Mammary epithelial cell (primary cell): Measurements from ENCODE around the gene CARD16.

Source experiments
- CTCF ChIP-seq, 2 donors: IDR thresholded peaks in 1 of 2; conservative IDR thresholded peaks in 1 of 2; 2 replicates each; pipeline ENCODE4 v1.5.1; 2011 to 2012; ENCODE audit warnings: inconsistent platforms in 2 of 2, low read length in 2 of 2, mild to moderate bottlenecking in 2 of 2, control low read depth in 1 of 2, low read depth in 1 of 2; ENCODE audit not compliant: insufficient read depth in 1 of 2; ENCODE audit errors: extremely low read depth in 1 of 2
- EZH2 ChIP-seq: IDR thresholded peaks from 2 replicates; pipeline ENCODE4 v1.6.1; 2012; ENCODE audit warnings: low read length, inconsistent platforms, borderline replicate concordance

- no peak for TF ChIP-seq CTCF (conservative IDR thresholded peaks at IDR 0.05 in 1 of 2, IDR thresholded peaks at IDR 0.05 in 1 of 2; ENCODE audit: extremely low read depth in 1 of 2, insufficient read depth in 1 of 2, low read depth in 1 of 2, low read length in 2 of 2)
- no peak for TF ChIP-seq EZH2
These were observed 11.8 kb downstream of the CARD16 start for GRCh38 chr11:105033343-105033742.
